Spinal cord (tissue), 10 donors: Measurements from ENCODE around the gene BLVRB. TPM values are rescaled to one million over a fixed set of nuclear protein-coding genes. Genes with fewer than 3 reads are reported as not detected.
A peak's percentile ranks its signal among the peaks of the same experiment; 100 is the strongest.

Source experiments
- DNase-seq, 6 donors: peaks; one replicate each; pipeline versions ENCODE4 v3.0.0 to v3.0.0-alpha.2; 2013 to 2015; ENCODE audit warnings: low spot score in 6 of 6, low read depth in 4 of 6
- H3K27ac ChIP-seq: one replicate; pipeline ENCODE4 v1.5.1; 2013; ENCODE audit warnings: low read depth, low read length, control low read depth
- H3K27me3 ChIP-seq: one replicate; pipeline ENCODE4 v1.6.1; 2013; ENCODE audit warnings: low read length; ENCODE audit not compliant: control insufficient read depth, insufficient read depth
- H3K36me3 ChIP-seq: one replicate; pipeline ENCODE4 v1.6.1; 2013; ENCODE audit warnings: low read length; ENCODE audit not compliant: control insufficient read depth, insufficient read depth
- H3K4me1 ChIP-seq: one replicate; pipeline ENCODE4 v1.6.1; 2013; ENCODE audit warnings: low read length; ENCODE audit not compliant: control insufficient read depth, insufficient read depth
- H3K4me3 ChIP-seq: one replicate; pipeline ENCODE4 v1.5.1; 2013; ENCODE audit warnings: low read depth, low read length, control low read depth
- H3K9me3 ChIP-seq: one replicate; pipeline ENCODE4 v1.6.1; 2013; ENCODE audit warnings: low read length; ENCODE audit not compliant: control insufficient read depth, insufficient read depth
- WGBS: methylation state at CpG from one replicate; pipeline ENCODE4 v1.1.5; 2013; ENCODE audit warnings: missing lambda C conversion rate; ENCODE audit not compliant: insufficient coverage; 5-methylcytosine and 5-hydroxymethylcytosine counted together
- polyA plus RNA-seq, 2 donors: library from polyadenylated mRNA; unstranded; fragments of 120-200 nt; gene quantifications; one replicate each; pipeline ENCODE4 v1.2.1, GENCODE V29; 2013; ENCODE audit not compliant: insufficient read length in 2 of 2
- total RNA-seq, 2 donors: library from RNA; depleted of rRNA in 1 of 2; stranded (reverse); fragments of 120-200 nt in 1 of 2; fragments of >200 nt in 1 of 2; gene quantifications; one replicate each; pipeline versions ENCODE4 v1.2.3 to v1.2.4, GENCODE V29; 2013 to 2014
- donor health status: healthy.

BLVRB gene
- total and polyA plus RNA-seq, 4 donors, result 23.0 to 102 (median 49.1) TPM

DNA sequence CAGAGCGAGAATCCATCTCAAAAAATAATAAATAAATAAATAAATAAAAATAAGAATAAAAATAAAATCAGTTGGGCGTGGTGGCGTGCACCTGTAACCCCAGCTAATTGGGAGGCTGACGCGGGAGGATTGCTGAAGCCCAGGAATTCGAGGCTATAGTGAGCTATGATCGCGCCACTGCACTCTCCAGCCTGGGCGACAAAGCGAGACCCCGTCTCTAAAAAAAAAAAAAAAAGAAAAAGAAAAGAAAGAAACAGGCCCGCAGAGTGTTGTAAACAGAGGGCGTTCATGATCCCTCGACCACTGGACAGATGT lies 45.1 kb downstream of the BLVRB start:
- H3K9me3 ChIP-seq, result no peaks in the 10 kb centered on the region
- H3K27me3 ChIP-seq, result no peaks in the 10 kb centered on the region
- peaks cover 35% of the 10 kb centered on the region for H3K4me1 ChIP-seq
- H3K27ac ChIP-seq, result peak overlapping the region; percentile 99
- H3K4me3 ChIP-seq, result peak overlapping the region; percentile 78
- peaks cover 10% of the 10 kb centered on the region for H3K36me3 ChIP-seq
- no peak for DNase-seq
- WGBS, result 21% methylated on average over 9 of the region's 14 CpGs

GRCh38 chr19:40419780-40420179 lies 45.8 kb downstream of the BLVRB start:
- H3K4me1 ChIP-seq, result peaks cover 36% of the 10 kb centered on the region
- no peak for DNase-seq
- peaks cover 10% of the 10 kb centered on the region for H3K36me3 ChIP-seq
- no peaks in the 10 kb centered on the region for H3K27me3 ChIP-seq
- no peak overlapping the region for H3K27ac ChIP-seq
- H3K9me3 ChIP-seq, result no peaks in the 10 kb centered on the region
- H3K4me3 ChIP-seq, result no peak overlapping the region
- 91% methylated on average over 5 of the region's 5 CpGs for WGBS

- no peak for DNase-seq
- no peaks in the 10 kb centered on the region for H3K9me3 ChIP-seq
- no peak overlapping the region for H3K4me3 ChIP-seq
- 54% methylated on average over 5 of the region's 5 CpGs for WGBS
- peaks cover 10% of the 10 kb centered on the region for H3K36me3 ChIP-seq
- H3K4me1 ChIP-seq, result peaks cover 37% of the 10 kb centered on the region
- no peak overlapping the region for H3K27ac ChIP-seq
- no peaks in the 10 kb centered on the region for H3K27me3 ChIP-seq
These were observed 46.4 kb downstream of the BLVRB start for GRCh38 chr19:40419066-40419612.

GRCh38 chr19:40418040-40418439 lies 47.5 kb downstream of the BLVRB start:
- Histone ChIP-seq H3K27ac (peak overlapping the region; percentile 59), H3K9me3 (no peaks in the 10 kb centered on the region), H3K36me3 (peaks cover 6% of the 10 kb centered on the region), H3K4me3 (no peak overlapping the region), H3K4me1 (peaks cover 44% of the 10 kb centered on the region), H3K27me3 (no peaks in the 10 kb centered on the region)
- no peak for DNase-seq
- WGBS, result 82% methylated on average over 3 of the region's 3 CpGs

DNA sequence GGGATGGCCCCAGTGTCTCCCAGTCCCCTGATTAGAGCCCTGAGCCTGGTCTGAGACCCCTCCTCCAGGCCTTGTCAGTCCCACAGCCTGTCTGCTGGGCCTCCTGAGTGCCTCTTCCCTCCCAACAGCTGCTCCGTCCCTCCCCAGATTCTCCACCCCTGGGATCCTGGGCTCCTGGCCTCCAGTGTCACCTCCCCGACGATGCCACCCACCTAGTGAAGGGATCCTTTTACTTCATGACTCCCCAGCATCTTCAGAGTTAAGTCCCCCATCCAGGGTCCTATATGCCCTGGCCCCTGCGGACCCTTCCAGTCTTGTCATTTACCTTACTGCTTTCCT lies 47.9 kb downstream of the BLVRB start:
- peaks cover 47% of the 10 kb centered on the region for H3K4me1 ChIP-seq
- WGBS, result 72% methylated on average over 4 of the region's 4 CpGs
- no peak for DNase-seq
- H3K27me3 ChIP-seq, result no peaks in the 10 kb centered on the region
- no peaks in the 10 kb centered on the region for H3K9me3 ChIP-seq
- H3K27ac ChIP-seq, result peak overlapping the region; percentile 59
- H3K36me3 ChIP-seq, result peaks cover 2% of the 10 kb centered on the region
- no peak overlapping the region for H3K4me3 ChIP-seq

- 62% methylated on average over 10 of the region's 16 CpGs for WGBS
- peaks cover 47% of the 10 kb centered on the region for H3K4me1 ChIP-seq
- no peak for DNase-seq
- no peaks in the 10 kb centered on the region for H3K36me3 ChIP-seq
- H3K9me3 ChIP-seq, result no peaks in the 10 kb centered on the region
- H3K4me3 ChIP-seq, result no peak overlapping the region
- H3K27me3 ChIP-seq, result no peaks in the 10 kb centered on the region
- peak overlapping the region; percentile 59 for H3K27ac ChIP-seq
These were observed 48.5 kb downstream of the BLVRB start for GRCh38 chr19:40416918-40417642.

DNA sequence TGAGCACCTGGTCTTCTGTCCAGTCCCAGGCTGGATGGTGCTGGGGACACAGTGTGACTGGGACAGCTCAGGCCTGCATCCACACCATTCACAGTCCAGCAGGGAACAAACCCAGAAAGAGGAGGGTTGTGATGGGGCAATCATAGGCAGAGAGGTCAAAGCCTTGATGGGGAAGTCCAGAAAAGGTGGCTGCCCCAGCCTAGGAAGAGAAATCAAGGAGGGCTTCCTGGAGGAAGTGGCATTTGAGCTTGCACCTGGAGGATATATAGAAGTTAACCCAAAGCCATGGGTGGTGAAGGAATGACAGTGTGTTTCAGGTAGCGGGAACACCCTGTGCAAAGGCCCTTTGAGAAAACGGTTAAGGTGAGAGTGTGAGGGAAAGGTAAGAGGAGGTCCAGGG lies 49.8 kb downstream of the BLVRB start:
- peaks cover 41% of the 10 kb centered on the region for H3K4me1 ChIP-seq
- no peak for DNase-seq
- no peaks in the 10 kb centered on the region for H3K27me3 ChIP-seq
- peak overlapping the region; percentile 7 for H3K27ac ChIP-seq
- no peaks in the 10 kb centered on the region for H3K9me3 ChIP-seq
- no peak overlapping the region for H3K4me3 ChIP-seq
- 70% methylated on average over 2 of the region's 2 CpGs for WGBS
- H3K36me3 ChIP-seq, result no peaks in the 10 kb centered on the region

DNA sequence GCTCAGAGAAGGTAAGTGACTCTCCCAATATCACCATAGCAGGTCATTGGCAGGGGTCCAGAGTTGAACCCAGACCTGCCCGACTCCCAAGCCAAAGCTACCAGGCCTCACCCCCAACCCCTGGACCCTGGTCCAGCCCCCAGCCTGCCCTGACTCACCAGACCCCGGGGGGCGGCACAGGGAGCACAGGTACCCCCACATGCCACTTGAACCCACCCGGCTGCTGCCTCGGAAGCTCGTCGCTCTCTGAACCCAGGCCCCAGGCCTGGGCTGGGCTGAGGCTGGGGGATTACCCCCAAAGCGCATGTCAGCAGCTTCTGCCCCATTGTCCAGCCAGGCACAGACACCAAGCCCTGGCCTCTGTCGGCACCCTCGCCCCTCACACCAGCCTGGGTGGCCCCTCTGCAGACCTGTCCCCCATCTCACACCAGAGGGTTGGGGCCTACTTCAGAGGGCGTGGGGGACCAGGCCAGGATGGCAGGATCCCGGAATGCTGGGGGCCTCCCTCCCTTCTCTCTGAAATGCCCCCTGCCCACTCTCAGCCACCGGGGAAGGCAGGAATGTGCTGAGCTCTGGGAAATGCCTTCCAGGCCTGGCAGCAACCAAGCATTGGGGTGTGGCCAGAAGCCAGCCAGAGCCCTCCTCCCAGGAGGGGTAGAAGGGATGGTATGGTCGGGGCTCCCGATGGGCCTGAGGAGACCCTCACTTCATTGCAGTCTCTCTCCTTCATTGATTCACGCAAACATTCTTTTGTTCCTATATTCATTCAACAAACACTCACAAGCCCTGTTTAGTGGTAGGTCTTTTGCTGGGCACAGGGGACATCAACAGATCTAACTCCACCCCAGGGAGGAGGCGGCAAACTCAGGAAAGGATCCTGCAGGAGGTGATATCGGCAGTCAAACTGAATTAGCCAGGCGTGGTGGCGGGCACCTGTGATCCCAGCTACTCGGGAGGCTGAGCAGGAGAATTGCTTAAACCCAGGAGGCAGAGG lies 50.7 kb downstream of the BLVRB start:
- Histone ChIP-seq H3K27ac (no peak overlapping the region), H3K4me1 (peaks cover 37% of the 10 kb centered on the region), H3K9me3 (no peaks in the 10 kb centered on the region), H3K4me3 (no peak overlapping the region), H3K36me3 (no peaks in the 10 kb centered on the region), H3K27me3 (no peaks in the 10 kb centered on the region)
- 93% methylated on average over 15 of the region's 21 CpGs for WGBS
- no peak for DNase-seq

- H3K4me3 ChIP-seq, result peak within 1 kb of the TSS; percentile 12
- H3K4me1 ChIP-seq, result peaks cover 37% of the 10 kb centered on the region
- DNase-seq, result peak in 2 of 6 donors; percentile 12 to 68
- peak within 1 kb of the TSS; percentile 61 for H3K27ac ChIP-seq
- 26% methylated on average over 11 of the region's 18 CpGs for WGBS
- no peaks in the 10 kb centered on the region for H3K27me3 ChIP-seq
- no peaks in the 10 kb centered on the region for H3K36me3 ChIP-seq
- no peaks in the 10 kb centered on the region for H3K9me3 ChIP-seq
These were observed 52.2 kb downstream of the BLVRB start, which contains the start of gene PRX for GRCh38 chr19:40413291-40413845. Gene PRX, minus strand, starts transcription at chr19:40413378. Its CDS starts 5,446 bp downstream, at chr19:40407932.
